Thyroid gland (tissue), 4 donors: ENCODE measurements around the gene MYH1.

Source experiments
- POLR2A ChIP-seq, 2 donors: fragments of 450-650 bp; IDR thresholded peaks; one replicate each; pipeline ENCODE4 v1.6.1; 2017; ENCODE audit warnings: antibody characterized with exemption in 2 of 2, mild to moderate bottlenecking in 2 of 2, moderate library complexity in 1 of 2
- TF ChIP-seq, protein P1 (sequence below), 6 experiments: fragments of 200-600 bp in 3 of 6; fragments of 450-650 bp in 3 of 6; sonication (generic) in 3 of 6; IDR thresholded peaks; one replicate each; pipeline ENCODE4 v1.5.1; 2016 to 2019; ENCODE audit warnings: antibody characterized with exemption in 6 of 6, mild to moderate bottlenecking in 2 of 6, inconsistent platforms in 1 of 6, moderate library complexity in 1 of 6

DNA sequence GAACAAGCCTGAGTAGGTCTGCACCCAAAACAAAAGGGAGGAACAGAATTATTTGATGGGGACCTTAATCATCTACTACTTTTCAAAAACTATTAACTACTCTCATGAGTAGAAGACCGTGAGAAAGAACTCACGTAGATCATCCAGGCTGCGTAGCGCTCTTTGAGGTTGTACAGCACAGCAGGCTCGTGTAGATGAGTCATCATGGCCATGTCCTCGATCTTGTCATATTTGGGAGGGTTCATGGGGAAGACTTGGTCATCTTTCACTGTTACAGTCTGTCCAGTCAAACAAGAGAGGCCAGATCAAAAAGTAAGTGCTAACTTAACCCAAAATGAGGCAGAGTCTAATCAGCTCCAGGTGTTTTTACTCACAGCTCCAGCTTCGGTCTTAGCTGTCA, 2.3 kb downstream of the MYH1 start:
- TF ChIP-seq, protein P1, sequence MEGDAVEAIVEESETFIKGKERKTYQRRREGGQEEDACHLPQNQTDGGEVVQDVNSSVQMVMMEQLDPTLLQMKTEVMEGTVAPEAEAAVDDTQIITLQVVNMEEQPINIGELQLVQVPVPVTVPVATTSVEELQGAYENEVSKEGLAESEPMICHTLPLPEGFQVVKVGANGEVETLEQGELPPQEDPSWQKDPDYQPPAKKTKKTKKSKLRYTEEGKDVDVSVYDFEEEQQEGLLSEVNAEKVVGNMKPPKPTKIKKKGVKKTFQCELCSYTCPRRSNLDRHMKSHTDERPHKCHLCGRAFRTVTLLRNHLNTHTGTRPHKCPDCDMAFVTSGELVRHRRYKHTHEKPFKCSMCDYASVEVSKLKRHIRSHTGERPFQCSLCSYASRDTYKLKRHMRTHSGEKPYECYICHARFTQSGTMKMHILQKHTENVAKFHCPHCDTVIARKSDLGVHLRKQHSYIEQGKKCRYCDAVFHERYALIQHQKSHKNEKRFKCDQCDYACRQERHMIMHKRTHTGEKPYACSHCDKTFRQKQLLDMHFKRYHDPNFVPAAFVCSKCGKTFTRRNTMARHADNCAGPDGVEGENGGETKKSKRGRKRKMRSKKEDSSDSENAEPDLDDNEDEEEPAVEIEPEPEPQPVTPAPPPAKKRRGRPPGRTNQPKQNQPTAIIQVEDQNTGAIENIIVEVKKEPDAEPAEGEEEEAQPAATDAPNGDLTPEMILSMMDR (IDR thresholded peaks at IDR 0.05): no peak
- no peak for TF ChIP-seq POLR2A (IDR thresholded peaks at IDR 0.05)
